Neural cell (in vitro differentiated cells): Measurements from ENCODE around the gene CACNA1C. TPM values are rescaled to one million over a fixed set of nuclear protein-coding genes. Genes with fewer than 3 reads are reported as not detected.

Source experiments
- H2AFZ ChIP-seq: fragments of 200-600, 300-800 bp; sonication (generic), shearing (Covaris generic); 2 replicates; pipeline ENCODE4 v1.6.0; 2014; ENCODE audit warnings: low read depth, mild to moderate bottlenecking, antibody characterized with exemption, low read length, moderate library complexity
- H3F3A ChIP-seq: fragments of 200-600 bp; shearing (Covaris generic); 2 replicates; pipeline ENCODE4 v1.6.1; 2016; ENCODE audit warnings: mild to moderate bottlenecking, moderate library complexity, mixed read lengths, antibody characterized with exemption, low read length; ENCODE audit not compliant: insufficient read depth, poor library complexity, severe bottlenecking
- H3K27ac ChIP-seq: fragments of 200-600, 300-800 bp; sonication (generic), shearing (Covaris generic); 2 replicates; pipeline ENCODE4 v1.5.1; 2014; ENCODE audit warnings: mild to moderate bottlenecking, low read length, moderate library complexity
- H3K27me3 ChIP-seq: fragments of 300-800, 200-600 bp; sonication (generic), shearing (Covaris generic); 2 replicates; pipeline ENCODE4 v1.6.0; 2014; ENCODE audit warnings: mild to moderate bottlenecking, low read depth, low read length, moderate library complexity; ENCODE audit not compliant: insufficient read depth
- H3K36me3 ChIP-seq: fragments of 300-800, 200-600 bp; sonication (generic), shearing (Covaris generic); 2 replicates; pipeline ENCODE4 v1.5.1; 2014; ENCODE audit warnings: mild to moderate bottlenecking, antibody characterized with exemption, low read length, moderate library complexity; ENCODE audit not compliant: insufficient read depth
- H3K4me2 ChIP-seq: fragments of 300-800, 200-600 bp; sonication (generic), shearing (Covaris generic); 2 replicates; pipeline ENCODE4 v1.6.0; 2014; ENCODE audit warnings: mild to moderate bottlenecking, low read length
- H3K4me3 ChIP-seq: fragments of 300-800, 200-600 bp; sonication (generic), shearing (Covaris generic); 2 replicates; pipeline ENCODE4 v1.5.1; 2014; ENCODE audit warnings: mild to moderate bottlenecking, low read length, moderate library complexity
- H3K79me2 ChIP-seq: fragments of 200-600 bp; shearing (Covaris generic); replicated peaks from 2 replicates; pipeline ENCODE4 v1.6.0; 2014; ENCODE audit warnings: mild to moderate bottlenecking, low read length, moderate library complexity; ENCODE audit not compliant: insufficient read depth
- H3K9ac ChIP-seq: fragments of 300-800, 200-600 bp; sonication (generic), shearing (Covaris generic); 2 replicates; pipeline ENCODE4 v1.6.1; 2016; ENCODE audit warnings: mild to moderate bottlenecking, low read length, mixed read lengths
- H3K9me2 ChIP-seq: fragments of 200-600 bp; shearing (Covaris generic); 2 replicates; pipeline ENCODE4 v1.6.1; 2016; ENCODE audit warnings: mild to moderate bottlenecking, low read length, mixed read lengths; ENCODE audit not compliant: insufficient read depth
- H3K9me3 ChIP-seq: fragments of 200-600, 300-800 bp; sonication (generic), shearing (Covaris generic); 2 replicates; pipeline ENCODE4 v1.6.1; 2016; ENCODE audit warnings: mild to moderate bottlenecking, mixed run types, low read length, moderate library complexity, mixed read lengths
- H4K20me1 ChIP-seq: fragments of 200-600 bp; shearing (Covaris generic); 2 replicates; pipeline ENCODE4 v1.6.1; 2016; ENCODE audit warnings: mild to moderate bottlenecking, mixed run types; ENCODE audit not compliant: insufficient read depth
- EP300 ChIP-seq: fragments of 450-650 bp; conservative IDR thresholded peaks from 2 replicates; pipeline ENCODE4 v1.6.1; 2014; ENCODE audit warnings: antibody characterized with exemption, mild to moderate bottlenecking, moderate library complexity; ENCODE audit not compliant: poor library complexity, severe bottlenecking
- EZH2 ChIP-seq: fragments of 200-600, 300-800 bp; shearing (Covaris generic), sonication (generic); IDR thresholded peaks from 2 replicates; pipeline ENCODE4 v1.6.1; 2014; ENCODE audit warnings: antibody characterized with exemption, low read length, borderline replicate concordance, mild to moderate bottlenecking; ENCODE audit not compliant: insufficient read depth, poor library complexity, severe bottlenecking
- MXI1 ChIP-seq: fragments of 450-650 bp; conservative IDR thresholded peaks from 2 replicates; pipeline ENCODE4 v1.6.1; 2014; ENCODE audit warnings: antibody characterized with exemption, mild to moderate bottlenecking; ENCODE audit not compliant: poor library complexity, severe bottlenecking
- POLR2AphosphoS5 ChIP-seq: IDR thresholded peaks from 2 replicates; pipeline ENCODE4 v1.6.1; 2012
- RAD21 ChIP-seq: fragments of 450-650 bp; conservative IDR thresholded peaks from 2 replicates; pipeline ENCODE4 v1.6.1; 2014; ENCODE audit warnings: antibody characterized with exemption, mild to moderate bottlenecking, moderate library complexity
- SMC3 ChIP-seq: fragments of 450-650 bp; conservative IDR thresholded peaks from 2 replicates; pipeline ENCODE4 v1.6.1; 2014; ENCODE audit warnings: antibody characterized with exemption, mild to moderate bottlenecking, moderate library complexity; ENCODE audit not compliant: poor library complexity
- TAF1 ChIP-seq: IDR thresholded peaks from 2 replicates; pipeline ENCODE4 v1.6.1; 2012; ENCODE audit warnings: low read depth
- polyA plus RNA-seq: library from polyadenylated mRNA; depleted of rRNA; stranded (reverse); fragments of >200 nt; gene quantifications from 2 replicates; pipeline ENCODE4 v1.2.3, GENCODE V29; 2014
- TF ChIP-seq, protein P1 (sequence below): IDR thresholded peaks from 2 replicates; pipeline ENCODE4 v1.6.1; 2012; ENCODE audit warnings: borderline replicate concordance
- TF ChIP-seq, protein P2 (sequence below): fragments of 450-650 bp; IDR thresholded peaks from 2 replicates; pipeline ENCODE4 v1.5.1; 2014; ENCODE audit warnings: antibody characterized with exemption, mild to moderate bottlenecking, moderate library complexity; ENCODE audit not compliant: poor library complexity, severe bottlenecking

Gene CACNA1C
- polyA plus RNA-seq, 1 donor from 2014 or later, result 9.7 TPM

DNA sequence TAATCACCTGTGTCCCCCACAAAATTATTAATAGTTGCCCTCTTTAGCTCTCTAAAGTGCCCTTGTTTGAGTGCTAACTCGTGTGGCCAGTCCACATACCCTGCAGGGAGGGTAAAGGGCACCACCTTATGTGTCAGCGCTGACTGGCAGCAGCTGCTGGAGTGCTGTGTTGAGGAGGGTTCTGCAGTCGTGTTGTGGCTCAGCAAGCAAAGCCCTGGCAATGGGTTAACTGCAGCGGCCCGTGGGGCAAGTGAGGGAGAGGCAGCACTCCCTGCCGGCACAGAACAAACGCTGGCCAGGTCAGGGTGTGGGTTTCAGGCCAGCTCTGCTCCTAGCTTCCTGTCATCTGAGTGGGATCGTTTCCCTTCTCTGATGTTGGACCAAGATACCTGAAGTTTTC is 369.8 kb downstream of the CACNA1C start:
- no peak overlapping the region for H2AFZ ChIP-seq

DNA sequence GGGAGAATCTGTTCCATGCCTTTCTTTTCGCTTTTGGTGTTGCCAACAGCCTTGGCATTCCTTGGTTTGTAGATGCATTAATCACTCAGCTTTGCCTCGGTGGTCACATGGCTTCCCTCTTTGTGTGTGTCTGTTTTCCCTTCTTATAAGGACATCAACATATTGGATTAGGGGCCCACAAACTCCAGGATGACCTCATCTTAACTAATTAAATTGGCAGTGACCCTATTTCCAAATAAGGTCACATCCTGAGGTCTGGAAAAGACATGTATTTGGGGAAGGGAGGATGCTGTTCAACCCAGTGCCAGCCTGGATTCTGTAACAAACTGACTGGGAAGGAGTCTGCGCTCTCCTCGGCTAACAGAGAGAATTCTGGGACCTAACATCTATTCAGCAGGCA is 376.2 kb downstream of the CACNA1C start:
- H3K9me2 ChIP-seq, result no peaks in the 10 kb centered on the region
- H3K27me3 ChIP-seq, result no peaks in the 10 kb centered on the region
- no peaks in the 10 kb centered on the region for H3K36me3 ChIP-seq
- no peaks in the 10 kb centered on the region for H4K20me1 ChIP-seq
- H3K4me3 ChIP-seq, result no peak overlapping the region
- H3F3A ChIP-seq, result no peaks in the 10 kb centered on the region
- no peak overlapping the region for H3K9ac ChIP-seq
- no peak overlapping the region for H2AFZ ChIP-seq
- no peak overlapping the region for H3K27ac ChIP-seq
- no peaks in the 10 kb centered on the region for H3K79me2 ChIP-seq
- H3K9me3 ChIP-seq, result peaks cover 3% of the 10 kb centered on the region
- TF ChIP-seq RAD21 (no peak), EZH2 (no peak), EP300 (no peak), POLR2AphosphoS5 (no peak), SMC3 (no peak), MXI1 (no peak)
- TF ChIP-seq, protein P1, sequence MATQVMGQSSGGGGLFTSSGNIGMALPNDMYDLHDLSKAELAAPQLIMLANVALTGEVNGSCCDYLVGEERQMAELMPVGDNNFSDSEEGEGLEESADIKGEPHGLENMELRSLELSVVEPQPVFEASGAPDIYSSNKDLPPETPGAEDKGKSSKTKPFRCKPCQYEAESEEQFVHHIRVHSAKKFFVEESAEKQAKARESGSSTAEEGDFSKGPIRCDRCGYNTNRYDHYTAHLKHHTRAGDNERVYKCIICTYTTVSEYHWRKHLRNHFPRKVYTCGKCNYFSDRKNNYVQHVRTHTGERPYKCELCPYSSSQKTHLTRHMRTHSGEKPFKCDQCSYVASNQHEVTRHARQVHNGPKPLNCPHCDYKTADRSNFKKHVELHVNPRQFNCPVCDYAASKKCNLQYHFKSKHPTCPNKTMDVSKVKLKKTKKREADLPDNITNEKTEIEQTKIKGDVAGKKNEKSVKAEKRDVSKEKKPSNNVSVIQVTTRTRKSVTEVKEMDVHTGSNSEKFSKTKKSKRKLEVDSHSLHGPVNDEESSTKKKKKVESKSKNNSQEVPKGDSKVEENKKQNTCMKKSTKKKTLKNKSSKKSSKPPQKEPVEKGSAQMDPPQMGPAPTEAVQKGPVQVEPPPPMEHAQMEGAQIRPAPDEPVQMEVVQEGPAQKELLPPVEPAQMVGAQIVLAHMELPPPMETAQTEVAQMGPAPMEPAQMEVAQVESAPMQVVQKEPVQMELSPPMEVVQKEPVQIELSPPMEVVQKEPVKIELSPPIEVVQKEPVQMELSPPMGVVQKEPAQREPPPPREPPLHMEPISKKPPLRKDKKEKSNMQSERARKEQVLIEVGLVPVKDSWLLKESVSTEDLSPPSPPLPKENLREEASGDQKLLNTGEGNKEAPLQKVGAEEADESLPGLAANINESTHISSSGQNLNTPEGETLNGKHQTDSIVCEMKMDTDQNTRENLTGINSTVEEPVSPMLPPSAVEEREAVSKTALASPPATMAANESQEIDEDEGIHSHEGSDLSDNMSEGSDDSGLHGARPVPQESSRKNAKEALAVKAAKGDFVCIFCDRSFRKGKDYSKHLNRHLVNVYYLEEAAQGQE, result no peak
- H3K4me2 ChIP-seq, result no peak overlapping the region

More for the DNA sequence above, 369.8 kb downstream of the CACNA1C start:
- Histone ChIP-seq H3K9me3 (peaks cover 3% of the 10 kb centered on the region), H3K9ac (no peak overlapping the region), H3K27ac (no peak overlapping the region), H3F3A (no peaks in the 10 kb centered on the region), H4K20me1 (no peaks in the 10 kb centered on the region), H3K79me2 (no peaks in the 10 kb centered on the region), H3K4me3 (no peak overlapping the region), H3K9me2 (no peaks in the 10 kb centered on the region), H3K4me2 (no peak overlapping the region), H3K27me3 (no peaks in the 10 kb centered on the region), H3K36me3 (no peaks in the 10 kb centered on the region)
- no peak for TF ChIP-seq SMC3
- TF ChIP-seq EP300, result no peak
- no peak for TF ChIP-seq EZH2
- TF ChIP-seq, protein P2, sequence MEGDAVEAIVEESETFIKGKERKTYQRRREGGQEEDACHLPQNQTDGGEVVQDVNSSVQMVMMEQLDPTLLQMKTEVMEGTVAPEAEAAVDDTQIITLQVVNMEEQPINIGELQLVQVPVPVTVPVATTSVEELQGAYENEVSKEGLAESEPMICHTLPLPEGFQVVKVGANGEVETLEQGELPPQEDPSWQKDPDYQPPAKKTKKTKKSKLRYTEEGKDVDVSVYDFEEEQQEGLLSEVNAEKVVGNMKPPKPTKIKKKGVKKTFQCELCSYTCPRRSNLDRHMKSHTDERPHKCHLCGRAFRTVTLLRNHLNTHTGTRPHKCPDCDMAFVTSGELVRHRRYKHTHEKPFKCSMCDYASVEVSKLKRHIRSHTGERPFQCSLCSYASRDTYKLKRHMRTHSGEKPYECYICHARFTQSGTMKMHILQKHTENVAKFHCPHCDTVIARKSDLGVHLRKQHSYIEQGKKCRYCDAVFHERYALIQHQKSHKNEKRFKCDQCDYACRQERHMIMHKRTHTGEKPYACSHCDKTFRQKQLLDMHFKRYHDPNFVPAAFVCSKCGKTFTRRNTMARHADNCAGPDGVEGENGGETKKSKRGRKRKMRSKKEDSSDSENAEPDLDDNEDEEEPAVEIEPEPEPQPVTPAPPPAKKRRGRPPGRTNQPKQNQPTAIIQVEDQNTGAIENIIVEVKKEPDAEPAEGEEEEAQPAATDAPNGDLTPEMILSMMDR, result no peak
- TF ChIP-seq TAF1, result no peak
- TF ChIP-seq, protein P1, result no peak
- no peak for TF ChIP-seq MXI1
- TF ChIP-seq POLR2AphosphoS5, result no peak
- TF ChIP-seq RAD21, result no peak
